PC-3 (cell line): ENCODE data around the gene PLXNA2. TPM values are rescaled to one million over a fixed set of nuclear protein-coding genes. Genes with fewer than 3 reads are reported as not detected.

Experiments
- ATAC-seq: fragments of 200-7000 bp; cut with Tn5 transposase; 2 replicates; pipeline ENCODE4 v1.9.1; 2020; ENCODE audit warnings: mild to moderate bottlenecking, moderate library complexity
- BruUV-seq: library from RNA; stranded (reverse); fragments of 400-500 nt; replicated peaks from 2 replicates; lab custom pipeline; 2021; lab: Mats Ljungman, UMichigan
- CTCF ChIA-PET: fragments of 300-600 bp; sonication (Branson Sonifier 250); formaldehyde crosslinking; loops from one replicate; lab custom pipeline; 2022; ENCODE audit warnings: antibody characterized with exemption; lab: Charles Lee
- POLR2A ChIA-PET: fragments of 300-600 bp; sonication (Branson Sonifier 250); formaldehyde crosslinking; loops from one replicate; lab custom pipeline; 2022; ENCODE audit warnings: antibody characterized with exemption; ENCODE audit not compliant: unreplicated experiment; lab: Charles Lee
- DNase-seq: peaks from one replicate; pipeline ENCODE4 v3.0.0-alpha.2; 2015
- H2AFZ ChIP-seq: fragments of 300-600 bp; sonication (generic); 2 replicates; pipeline ENCODE4 v1.6.0; 2016; ENCODE audit warnings: antibody characterized with exemption, low read length
- H3F3A ChIP-seq: fragments of 300-600 bp; sonication (generic); one replicate; pipeline ENCODE4 v1.6.0; 2017; ENCODE audit warnings: antibody characterized with exemption, low read length, control low read depth, mild to moderate bottlenecking; ENCODE audit not compliant: unreplicated experiment
- H3K27ac ChIP-seq: fragments of 300-600 bp; sonication (generic); 2 replicates; pipeline ENCODE4 v1.5.1; 2016; ENCODE audit warnings: mild to moderate bottlenecking, low read length
- H3K27me3 ChIP-seq: fragments of 300-600 bp; sonication (generic); 2 replicates; pipeline ENCODE4 v1.6.1; 2016; ENCODE audit warnings: low read length, mixed read lengths
- H3K36me3 ChIP-seq: fragments of 300-600 bp; sonication (generic); 2 replicates; pipeline ENCODE4 v1.6.1; 2016; ENCODE audit warnings: low read depth, mixed run types, low read length, mixed read lengths
- H3K4me1 ChIP-seq: fragments of 300-600 bp; sonication (generic); 2 replicates; pipeline ENCODE4 v1.5.1; 2016; ENCODE audit warnings: low read length; ENCODE audit not compliant: insufficient read depth
- H3K4me2 ChIP-seq: fragments of 300-600 bp; sonication (generic); 2 replicates; pipeline ENCODE4 v1.6.0; 2016; ENCODE audit warnings: low read length
- H3K4me3 ChIP-seq: fragments of 300-600 bp; sonication (generic); 2 replicates; pipeline ENCODE4 v1.5.1; 2016; ENCODE audit warnings: mild to moderate bottlenecking, low read length, mixed read lengths
- H3K79me2 ChIP-seq: fragments of 300-600 bp; sonication (generic); 2 replicates; pipeline ENCODE4 v1.6.1; 2017; ENCODE audit warnings: low read length, mixed read lengths
- H3K9ac ChIP-seq: fragments of 300-600 bp; sonication (generic); 2 replicates; pipeline ENCODE4 v1.6.0; 2016; ENCODE audit warnings: mild to moderate bottlenecking, low read length
- H3K9me2 ChIP-seq: fragments of 300-600 bp; sonication (generic); replicated peaks from 2 replicates; pipeline ENCODE4 v1.6.1; 2016; ENCODE audit warnings: mixed run types, low read length, mixed read lengths
- H3K9me3 ChIP-seq: fragments of 300-600 bp; sonication (generic); 2 replicates; pipeline ENCODE4 v1.6.1; 2016; ENCODE audit warnings: low read length, mixed read lengths
- H4K20me1 ChIP-seq: fragments of 300-600 bp; sonication (generic); 2 replicates; pipeline ENCODE4 v1.6.1; 2016; ENCODE audit warnings: low read length, mixed read lengths
- EZH2 ChIP-seq: fragments of 300-600 bp; sonication (generic); IDR thresholded peaks from one replicate; pipeline ENCODE4 v1.6.1; 2017; ENCODE audit warnings: antibody characterized with exemption, mild to moderate bottlenecking, low read length; ENCODE audit not compliant: unreplicated experiment
- EZH2phosphoT487 ChIP-seq: fragments of 300-600 bp; sonication (generic); IDR thresholded peaks from 2 replicates; pipeline ENCODE4 v1.6.1; 2018; ENCODE audit warnings: mild to moderate bottlenecking, antibody characterized with exemption, low read length, borderline replicate concordance
- intact Hi-C: fragments of 100-400 bp; cut with micrococcal nuclease; formaldehyde crosslinking; loops from 2 replicates; pipeline ENCODE4 v1.9.0; 2023
- total RNA-seq: library from RNA; depleted of rRNA; stranded (reverse); fragments of >200 nt; gene quantifications from 2 replicates; pipeline ENCODE4 v1.2.3, GENCODE V29; 2014
- TF ChIP-seq, protein P1 (sequence below): fragments of 300-600 bp; sonication (generic); conservative IDR thresholded peaks from 2 replicates; pipeline ENCODE4 v1.5.1; 2017; ENCODE audit warnings: antibody characterized with exemption, low read depth, mild to moderate bottlenecking, low read length

The PLXNA2 gene
- total RNA-seq, 1 experiment from 2014 or later, result 16.2 TPM

GRCh38 chr1:208239473-208240381, 4.5 kb downstream of the PLXNA2 start:
- ATAC-seq, result no peak
- no peaks in the 10 kb centered on the region for H3K9me3 ChIP-seq
- peaks cover 24% of the 10 kb centered on the region for H3K4me1 ChIP-seq
- CTCF ChIA-PET, result interaction anchor here (0.6 to 1.5 kb wide), 6 partner anchors 20 to 218 kb away, joined by 3 to 13 read pairs (median 4); no protein-coding TSS in a partner anchor
- no peak for DNase-seq
- H3K79me2 ChIP-seq, result peaks cover 75% of the 10 kb centered on the region
- intact Hi-C loops, result loop anchor here (1.0 kb wide), 2 partner anchors 36 to 107 kb away; no protein-coding TSS in a partner anchor
- no peak overlapping the region for H3K9ac ChIP-seq
- H3K27me3 ChIP-seq, result no peaks in the 10 kb centered on the region
- H3F3A ChIP-seq, result no peaks in the 10 kb centered on the region
- H3K27ac ChIP-seq, result no peak overlapping the region
- no peaks in the 10 kb centered on the region for H3K36me3 ChIP-seq
- H3K9me2 ChIP-seq, result no peaks in the 10 kb centered on the region
- no peak overlapping the region for H2AFZ ChIP-seq
- no TSS peak for BruUV-seq
- H3K4me3 ChIP-seq, result no peak overlapping the region
- H4K20me1 ChIP-seq, result peaks cover 5% of the 10 kb centered on the region; the same call in 1 of the 2 replicates
- POLR2A ChIA-PET, result no interaction called here
- TF ChIP-seq, protein P1, sequence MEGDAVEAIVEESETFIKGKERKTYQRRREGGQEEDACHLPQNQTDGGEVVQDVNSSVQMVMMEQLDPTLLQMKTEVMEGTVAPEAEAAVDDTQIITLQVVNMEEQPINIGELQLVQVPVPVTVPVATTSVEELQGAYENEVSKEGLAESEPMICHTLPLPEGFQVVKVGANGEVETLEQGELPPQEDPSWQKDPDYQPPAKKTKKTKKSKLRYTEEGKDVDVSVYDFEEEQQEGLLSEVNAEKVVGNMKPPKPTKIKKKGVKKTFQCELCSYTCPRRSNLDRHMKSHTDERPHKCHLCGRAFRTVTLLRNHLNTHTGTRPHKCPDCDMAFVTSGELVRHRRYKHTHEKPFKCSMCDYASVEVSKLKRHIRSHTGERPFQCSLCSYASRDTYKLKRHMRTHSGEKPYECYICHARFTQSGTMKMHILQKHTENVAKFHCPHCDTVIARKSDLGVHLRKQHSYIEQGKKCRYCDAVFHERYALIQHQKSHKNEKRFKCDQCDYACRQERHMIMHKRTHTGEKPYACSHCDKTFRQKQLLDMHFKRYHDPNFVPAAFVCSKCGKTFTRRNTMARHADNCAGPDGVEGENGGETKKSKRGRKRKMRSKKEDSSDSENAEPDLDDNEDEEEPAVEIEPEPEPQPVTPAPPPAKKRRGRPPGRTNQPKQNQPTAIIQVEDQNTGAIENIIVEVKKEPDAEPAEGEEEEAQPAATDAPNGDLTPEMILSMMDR, result no peak
- no peak for TF ChIP-seq EZH2
- no peak for TF ChIP-seq EZH2phosphoT487
- H3K4me2 ChIP-seq, result 0 out of 2 replicates have a peak overlapping the region, but pooled peaks have one; percentile 5

GRCh38 chr1:208238710-208239472, 5.3 kb downstream of the PLXNA2 start:
- intact Hi-C loops, result loop anchor here (1.0 kb wide), 2 partner anchors 36 to 107 kb away; no protein-coding TSS in a partner anchor
- DNase-seq (peak; percentile 71), ATAC-seq (peak; percentile 30)
- Histone ChIP-seq H4K20me1 (peaks cover 5% of the 10 kb centered on the region; the same call in 1 of the 2 replicates), H3K79me2 (peaks cover 73% of the 10 kb centered on the region), H3K4me3 (no peak overlapping the region), H3F3A (no peaks in the 10 kb centered on the region), H3K27me3 (no peaks in the 10 kb centered on the region), H3K9ac (no peak overlapping the region), H3K27ac (no peak overlapping the region), H2AFZ (no peak overlapping the region), H3K4me1 (peaks cover 21% of the 10 kb centered on the region), H3K9me3 (no peaks in the 10 kb centered on the region), H3K9me2 (no peaks in the 10 kb centered on the region), H3K36me3 (no peaks in the 10 kb centered on the region), H3K4me2 (0 out of 2 replicates have a peak overlapping the region, but pooled peaks have one; percentile 15)
- ChIA-PET POLR2A (no interaction called here), CTCF (interaction anchor here (0.7 to 1.5 kb wide), 5 partner anchors 19 to 217 kb away, joined by 3 to 13 read pairs (median 4); no protein-coding TSS in a partner anchor)
- no TSS peak for BruUV-seq
- TF ChIP-seq, protein P1, result peak; percentile 82
- TF ChIP-seq EZH2phosphoT487 (no peak), EZH2 (no peak)
